Mucosa of gallbladder (tissue), 1 donor: ENCODE results near the gene GNAI1. TPM values are rescaled to one million over a fixed set of nuclear protein-coding genes. Genes with fewer than 3 reads are reported as not detected.
"Not testable (repeated sequence)": the region's sequence is repeated elsewhere in the genome, so short reads cannot be mapped to it uniquely, and the experiment has no call there.

Experiments used
- DNase-seq: peaks from one replicate; pipeline ENCODE4 v3.0.0-alpha.2; 2020; ENCODE audit warnings: low spot score
- total RNA-seq: library from RNA; stranded (reverse); gene quantifications from one replicate; pipeline ENCODE4 v1.2.1, GENCODE V29; 2021
- donor health status: DM: no; HTN: no; CAD: no.

Gene GNAI1
- total RNA-seq, 1 donor from 2014 or later, result 47.5 TPM

DNA sequence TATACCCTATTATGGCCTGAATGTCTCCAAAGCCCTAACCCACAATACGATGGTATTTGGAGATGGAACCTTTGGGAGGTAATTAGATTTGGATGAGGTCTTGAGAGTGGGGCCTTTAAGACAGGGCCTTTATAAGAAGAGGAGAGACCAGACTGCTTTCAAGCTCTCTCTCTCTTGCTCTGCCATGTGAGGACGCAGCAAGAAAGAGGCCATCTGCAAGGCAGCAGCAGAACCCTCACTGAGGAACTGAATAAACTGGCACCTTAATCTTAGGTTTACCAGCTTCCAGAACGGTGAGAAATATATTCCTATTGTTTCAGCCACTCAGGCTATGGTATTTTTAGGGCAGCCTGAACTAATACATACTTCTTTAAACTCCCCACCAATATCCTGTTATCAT lies 2.0 kb upstream of the GNAI1 start:
- DNase-seq, result no peak

DNA sequence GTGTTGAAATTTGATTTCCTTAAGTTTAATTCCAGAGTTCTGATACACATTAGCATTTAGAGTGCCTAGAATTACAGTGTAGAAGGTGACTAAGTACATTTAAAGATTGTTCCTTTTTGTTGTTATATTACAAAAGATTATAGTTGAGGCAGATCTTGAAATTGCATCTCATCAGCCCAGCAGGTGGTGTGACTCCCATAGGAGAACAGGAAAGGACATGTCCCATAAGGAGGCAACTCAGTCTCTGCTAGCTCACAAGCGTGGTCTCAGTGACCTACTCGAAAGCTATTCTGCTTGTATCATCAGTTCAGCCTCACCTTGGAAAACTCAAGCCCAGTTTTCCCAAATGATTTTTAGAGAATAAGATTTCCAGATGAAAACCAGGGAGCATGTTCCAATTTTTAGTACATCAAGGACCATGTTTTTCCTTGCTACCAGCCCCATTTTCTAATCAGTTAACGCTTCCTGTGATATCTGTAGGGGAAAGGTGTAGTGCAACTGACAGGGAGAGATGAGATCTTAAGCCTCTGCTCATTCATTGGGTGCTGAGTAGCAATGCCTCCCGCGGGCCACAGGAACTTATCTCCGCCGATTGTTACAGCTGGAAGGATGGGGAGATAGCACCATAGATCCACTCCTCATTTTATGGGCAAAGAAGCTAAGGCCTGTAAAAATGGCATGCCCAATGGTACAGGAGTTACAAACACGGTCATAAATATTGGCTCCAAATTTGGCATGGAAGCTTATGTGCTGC lies 1.1 kb upstream of the GNAI1 start:
- DNase-seq, result no peak

DNA sequence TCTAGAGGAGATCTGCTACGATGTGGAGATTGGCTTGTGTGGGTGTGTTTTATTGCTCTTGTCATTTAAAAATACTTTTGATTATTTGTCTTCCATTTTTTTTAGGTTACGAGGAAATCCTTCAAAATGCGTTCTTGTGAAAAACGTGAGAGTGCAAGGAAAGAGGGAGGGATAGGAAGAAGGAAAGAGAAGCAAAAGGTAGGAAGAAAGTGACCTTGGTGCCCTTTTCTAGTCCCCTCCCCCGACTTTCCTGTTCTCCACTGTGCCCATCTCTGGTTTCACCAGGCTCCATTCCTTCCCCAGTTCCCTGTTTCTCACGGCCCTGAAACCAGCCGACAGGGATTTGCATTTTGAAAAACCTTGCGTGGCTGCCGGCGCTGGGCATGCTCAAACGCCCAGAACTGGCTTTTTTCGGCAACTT lies 506 bp upstream of the GNAI1 start:
- peak; percentile 64 for DNase-seq

DNA sequence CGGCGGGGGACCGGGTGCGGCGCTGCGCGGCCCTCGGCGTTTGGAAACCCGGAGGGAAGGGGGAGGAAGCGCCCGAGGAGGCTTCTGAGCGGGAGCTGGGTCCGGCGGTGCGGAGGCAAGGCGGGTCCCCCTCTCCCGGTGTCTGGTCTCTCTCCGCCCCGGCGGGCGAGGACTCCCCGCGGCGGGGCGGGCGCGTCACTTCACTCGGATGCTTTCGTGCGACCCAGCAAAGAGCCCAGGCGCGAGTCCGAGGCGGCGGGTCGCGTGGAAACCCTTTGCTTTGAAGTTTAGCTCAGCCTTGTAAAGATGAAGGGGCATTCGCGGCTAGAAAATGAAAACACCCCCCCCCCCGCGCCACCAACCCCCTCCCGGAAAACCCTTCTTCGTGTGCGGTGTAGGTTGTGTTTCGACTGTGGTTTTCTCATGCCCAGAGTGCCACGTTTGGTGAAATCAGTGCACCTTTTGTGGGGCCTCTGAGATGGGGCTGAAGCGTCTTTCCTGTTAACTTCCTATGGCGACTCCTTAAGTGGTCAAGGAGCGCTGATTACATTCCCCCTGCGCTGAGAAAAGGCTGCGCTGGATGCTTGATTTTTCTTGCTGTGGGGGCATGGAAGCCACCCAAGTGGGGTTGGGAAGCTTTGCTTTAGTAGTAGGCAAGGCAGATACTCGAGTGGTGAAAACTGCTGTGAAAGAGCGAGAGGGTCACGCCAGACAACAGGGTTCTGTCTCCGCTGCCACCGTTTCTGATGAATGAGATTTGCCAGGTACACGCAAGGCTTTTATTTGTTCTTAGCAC lies 876 bp downstream of the GNAI1 start:
- DNase-seq, result no peak

DNA sequence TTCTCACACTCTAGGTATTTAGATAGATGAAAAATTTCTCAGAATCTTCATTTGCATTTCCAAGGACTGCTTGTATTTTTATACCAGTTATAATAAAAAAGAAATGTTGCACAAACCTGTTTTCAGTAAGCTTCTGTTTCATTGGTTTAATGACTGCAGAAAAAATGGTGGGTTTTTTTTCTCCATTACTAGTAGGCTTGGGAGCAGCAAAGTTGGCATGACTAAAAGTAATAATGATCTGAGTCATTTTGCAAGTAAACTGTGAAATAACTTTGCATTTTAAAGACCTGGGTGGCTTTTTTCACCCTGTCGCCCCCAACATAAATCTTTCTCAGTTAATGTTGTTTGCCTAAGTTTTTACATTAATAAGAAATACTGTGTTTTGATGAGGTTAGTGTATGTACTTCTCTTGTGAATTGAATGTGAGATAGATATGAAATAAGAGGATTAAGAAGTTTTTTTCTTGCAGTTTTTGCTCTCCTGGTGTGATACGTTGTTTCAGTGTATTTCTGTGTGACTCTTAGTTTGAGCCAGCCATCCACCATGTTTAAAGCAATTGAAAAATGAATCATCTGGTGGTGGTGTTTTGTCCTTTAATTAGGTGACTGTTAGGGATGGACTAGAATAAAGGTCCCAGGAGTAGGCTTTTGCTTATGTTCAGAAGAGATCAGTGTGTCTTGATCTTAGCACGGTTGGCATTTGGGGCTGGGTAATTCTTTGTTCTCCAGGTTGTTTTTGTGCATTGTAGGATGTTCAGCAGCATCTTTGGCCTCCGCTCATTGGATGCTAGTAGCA lies 1.8 kb downstream of the GNAI1 start:
- DNase-seq, result no peak

DNA sequence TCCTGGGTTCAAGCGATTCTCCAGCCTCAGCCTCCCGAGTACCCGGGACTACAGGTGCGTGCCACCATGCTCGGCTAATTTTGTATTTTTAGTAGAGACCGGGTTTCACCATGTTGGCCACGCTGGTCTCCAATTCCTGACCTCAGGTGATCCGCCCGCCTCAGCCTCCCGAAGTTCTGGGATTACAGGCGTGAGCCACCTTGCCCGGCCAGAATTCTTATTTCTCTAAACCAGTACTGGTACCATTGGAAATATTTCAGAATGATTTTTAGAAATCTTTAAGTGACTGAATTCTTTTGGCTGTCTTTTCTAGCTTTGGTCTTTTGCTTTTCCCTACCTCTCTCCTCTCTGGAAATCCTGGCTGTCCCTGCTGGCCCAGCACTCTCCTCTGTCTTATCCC lies 2.8 kb downstream of the GNAI1 start:
- no peak for DNase-seq

DNA sequence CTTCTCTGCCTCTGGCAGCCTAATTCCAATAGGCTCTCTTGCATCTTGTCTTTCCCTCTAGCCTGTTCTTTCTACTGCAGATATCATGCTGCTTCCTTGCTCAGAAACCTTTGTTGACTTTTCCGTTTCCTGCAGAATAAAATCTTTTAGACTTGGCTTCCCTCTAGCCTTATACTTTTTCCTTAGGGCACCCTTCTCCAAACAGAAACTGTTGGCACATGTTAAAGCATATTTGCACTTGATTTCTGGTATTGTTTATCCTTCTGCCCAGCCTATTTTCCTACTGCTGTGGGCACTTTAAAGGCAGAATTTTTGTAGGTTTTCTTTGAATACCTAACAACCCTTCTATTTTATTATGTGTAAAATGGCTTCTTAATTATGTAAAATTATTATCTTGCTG lies 4.6 kb downstream of the GNAI1 start:
- DNase-seq, result no peak

DNA sequence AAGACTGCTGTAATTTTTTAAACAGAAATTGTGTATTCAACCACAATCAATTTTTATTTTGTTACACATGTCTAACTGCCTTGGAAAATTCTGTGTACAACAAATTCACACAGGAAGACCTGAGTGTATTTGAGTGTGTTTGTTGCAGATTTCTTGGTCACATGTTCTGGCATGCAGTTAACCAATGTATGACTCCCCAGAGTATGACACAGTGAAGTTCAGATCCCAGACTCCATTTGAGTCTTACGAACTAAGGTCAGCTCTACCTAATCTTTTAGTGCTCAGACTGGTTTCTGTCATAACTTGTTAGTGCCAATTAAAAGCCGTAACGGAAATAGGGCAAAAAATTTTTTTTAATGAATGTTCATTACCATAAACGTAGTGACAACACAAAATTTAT lies 5.8 kb downstream of the GNAI1 start:
- DNase-seq, result no peak

DNA sequence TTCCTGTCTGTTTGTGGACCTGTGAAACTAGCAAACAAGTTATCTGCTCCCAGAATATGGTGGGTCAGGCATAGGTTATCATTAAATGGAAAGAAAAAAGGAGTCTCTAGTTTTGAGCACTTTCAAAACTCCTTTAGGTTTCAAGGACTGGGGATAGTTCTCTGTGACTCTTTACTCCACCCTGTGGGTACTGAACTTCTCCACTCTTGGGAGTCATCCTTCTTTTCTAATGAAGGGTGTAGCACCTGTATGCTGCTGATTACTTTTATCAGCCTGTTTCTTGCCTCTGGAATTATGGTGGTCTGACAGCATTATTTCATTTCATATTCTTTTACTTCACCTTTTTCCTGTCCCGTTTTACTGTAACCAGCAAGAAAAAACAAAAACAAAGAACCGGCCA lies 6.7 kb downstream of the GNAI1 start:
- no peak for DNase-seq

DNA sequence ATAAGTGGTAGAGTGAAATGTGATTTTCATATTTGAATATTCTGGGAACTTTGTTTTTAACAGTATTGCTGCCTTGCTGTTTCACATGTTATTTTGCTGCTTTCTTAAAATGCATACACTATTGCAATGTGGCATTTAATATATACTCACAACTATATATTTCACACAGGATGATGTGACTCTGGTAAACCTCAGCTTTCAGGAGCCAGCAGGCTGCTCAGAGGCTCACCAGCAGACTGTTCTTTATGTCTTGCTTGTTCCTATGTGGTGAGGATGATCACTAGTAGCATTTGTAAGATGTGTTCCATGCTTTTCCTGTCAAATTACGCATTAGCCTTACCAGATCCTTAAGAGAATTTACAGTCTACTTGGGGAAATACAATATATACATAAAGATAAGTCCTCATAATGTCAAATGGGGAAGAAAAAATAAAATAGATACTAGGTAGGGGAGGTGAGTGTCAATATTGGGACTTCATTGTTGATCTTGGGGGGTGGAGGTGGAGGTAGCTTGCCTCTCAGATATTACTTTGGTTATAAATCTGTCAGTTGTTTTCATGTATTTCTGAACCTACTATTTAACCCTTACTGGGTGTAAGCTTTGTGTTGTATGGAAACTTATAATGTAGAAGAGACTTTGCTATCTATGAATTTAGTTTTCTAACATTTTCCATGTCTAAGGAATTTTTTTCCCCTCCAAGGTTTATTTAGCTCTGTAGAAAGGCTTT lies 8.4 kb downstream of the GNAI1 start:
- no peak for DNase-seq

DNA sequence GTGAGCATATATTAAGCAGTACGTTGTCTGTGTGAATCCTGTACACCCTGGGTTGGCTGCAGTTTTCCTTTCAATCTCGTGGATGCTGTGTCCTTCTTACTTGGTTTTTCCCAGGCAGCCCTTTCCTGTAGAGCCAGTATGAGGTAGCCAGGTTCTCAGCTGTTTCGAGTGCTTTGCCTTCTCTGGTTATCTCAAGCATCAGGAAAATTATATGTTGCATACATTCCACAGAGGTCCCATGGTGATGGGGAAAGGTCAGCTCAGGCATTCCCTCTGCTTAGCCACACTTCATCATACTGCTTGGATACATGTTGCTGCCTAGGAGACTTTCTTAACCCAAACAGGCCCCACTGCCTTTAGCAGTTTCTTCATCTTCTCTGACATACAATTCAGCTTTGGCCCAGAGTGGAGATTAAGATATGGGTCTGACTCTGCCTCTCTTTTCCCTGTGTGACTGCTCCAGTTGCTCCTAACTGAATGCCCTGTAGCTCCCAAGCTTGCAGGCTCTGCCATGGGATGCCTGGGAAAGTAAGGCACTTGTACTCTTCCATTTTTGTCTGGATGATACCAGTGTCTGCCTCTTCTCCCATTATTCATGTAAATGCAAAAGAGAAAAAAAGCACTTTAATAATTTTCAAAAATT lies 11.3 kb downstream of the GNAI1 start:
- no peak for DNase-seq

DNA sequence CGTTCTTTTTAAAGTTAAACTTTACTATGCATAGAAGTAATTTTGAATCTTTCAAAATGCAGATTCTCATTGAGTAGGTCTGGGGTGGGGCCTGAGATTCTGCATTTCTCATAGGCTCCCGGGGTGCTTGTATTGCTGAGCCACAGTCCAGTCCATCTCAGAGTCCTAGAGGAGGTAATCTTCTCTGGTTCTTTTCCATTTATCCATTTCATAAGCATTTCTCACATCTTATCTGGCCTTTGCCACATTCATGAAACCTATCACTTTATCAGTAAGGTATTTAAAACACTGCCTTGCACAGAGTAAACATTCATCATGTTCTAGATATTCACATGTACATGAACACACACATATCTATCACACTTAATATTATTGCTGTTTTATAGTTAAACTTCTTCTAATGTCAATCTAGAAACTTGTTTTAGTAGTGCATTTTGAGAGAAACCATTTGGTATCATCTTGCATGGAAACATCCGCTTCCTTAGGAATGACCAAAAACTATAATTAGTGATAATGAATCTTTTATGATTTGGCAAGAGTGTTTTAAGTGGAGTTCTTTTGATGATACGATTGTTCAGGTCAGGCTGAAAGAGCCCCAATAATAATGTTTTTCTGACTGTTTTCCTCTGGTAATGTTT lies 12.0 kb downstream of the GNAI1 start:
- no peak for DNase-seq

DNA sequence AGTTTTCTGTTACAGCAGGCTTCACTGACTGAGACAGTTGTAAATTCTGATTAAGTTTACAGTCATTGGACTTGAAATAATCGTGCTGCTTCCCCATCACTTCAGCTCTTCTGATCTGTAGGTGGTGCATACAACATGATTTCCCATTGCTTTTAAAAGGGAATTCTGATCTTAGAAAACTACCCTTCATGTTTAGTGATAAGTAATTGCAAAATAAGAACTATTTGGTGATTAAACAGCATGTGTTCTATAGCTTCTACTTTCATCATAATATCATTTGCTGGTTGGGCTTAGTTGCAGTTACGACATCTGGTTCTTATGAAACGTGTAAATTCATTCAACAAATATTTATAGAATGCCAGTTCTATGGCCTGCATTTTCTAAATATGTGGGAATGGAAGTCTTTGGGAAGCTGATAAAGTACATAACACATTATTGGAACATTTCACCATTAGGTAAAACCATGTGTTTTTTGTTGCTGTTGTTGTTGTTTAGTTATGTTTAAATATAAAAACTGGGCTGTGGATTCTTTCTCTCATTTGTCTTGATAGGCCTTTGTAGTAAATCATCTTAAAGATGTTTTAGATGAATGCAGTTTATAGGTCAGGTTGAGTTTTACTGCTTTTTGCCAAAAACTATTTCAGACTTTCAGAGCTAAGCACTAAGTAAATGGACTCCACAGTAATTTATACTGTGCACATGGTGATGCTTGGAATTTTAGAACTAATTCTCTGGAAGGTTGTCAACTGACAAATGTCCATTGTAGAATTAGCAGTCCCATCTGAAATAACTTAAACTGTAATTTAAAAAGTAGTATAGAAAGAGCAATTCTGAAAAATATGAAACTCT lies 13.1 kb downstream of the GNAI1 start:
- no peak for DNase-seq

DNA sequence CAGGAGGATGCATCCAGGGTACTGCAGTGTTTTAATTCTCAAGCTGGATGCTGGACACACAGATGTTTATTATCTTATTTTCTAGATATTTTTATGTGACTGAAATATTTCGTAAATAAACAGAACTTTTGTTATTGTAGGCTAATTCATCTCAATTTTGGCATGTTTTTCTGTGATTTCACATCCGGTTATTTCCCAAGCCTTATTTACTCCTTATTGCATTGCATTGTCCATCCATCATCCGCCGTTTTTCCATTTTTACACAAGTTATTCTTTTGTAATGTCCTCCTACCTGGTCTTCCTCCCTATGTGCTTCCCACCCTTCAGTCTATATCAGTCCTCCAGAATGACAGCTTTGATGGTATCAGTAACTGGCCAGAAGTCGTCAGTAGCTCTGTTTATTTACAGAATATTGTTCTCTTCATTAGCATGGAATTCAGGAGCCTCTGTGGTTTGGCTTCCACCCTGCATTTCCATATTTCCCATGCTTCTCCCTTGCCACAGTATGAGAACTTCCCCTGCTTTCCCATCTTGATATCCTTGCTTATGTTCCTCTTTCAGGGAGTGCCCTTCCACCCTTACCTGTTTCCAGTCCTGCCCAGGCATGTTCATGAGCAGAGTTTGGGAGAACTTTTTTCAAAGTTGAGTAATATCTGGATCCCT lies 16.1 kb downstream of the GNAI1 start:
- no peak for DNase-seq

DNA sequence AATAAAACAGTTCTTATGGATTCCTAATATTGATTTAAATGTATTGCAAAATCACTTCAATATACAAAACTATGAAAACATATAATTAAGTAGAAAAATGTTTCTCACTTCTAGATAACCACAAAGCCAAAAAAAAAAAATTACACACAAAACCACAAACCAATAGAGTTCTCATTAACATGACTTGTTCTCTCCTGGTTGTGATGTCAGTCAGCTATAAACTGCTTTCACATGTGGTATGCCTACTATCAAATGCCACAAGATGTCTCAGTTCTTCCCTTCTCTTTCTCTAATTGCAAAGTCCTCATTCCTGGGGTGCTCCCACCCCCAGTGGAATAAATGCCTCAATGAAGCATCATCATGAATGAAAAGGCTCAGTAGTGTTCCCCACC lies 16.6 kb downstream of the GNAI1 start:
- no peak for DNase-seq

DNA sequence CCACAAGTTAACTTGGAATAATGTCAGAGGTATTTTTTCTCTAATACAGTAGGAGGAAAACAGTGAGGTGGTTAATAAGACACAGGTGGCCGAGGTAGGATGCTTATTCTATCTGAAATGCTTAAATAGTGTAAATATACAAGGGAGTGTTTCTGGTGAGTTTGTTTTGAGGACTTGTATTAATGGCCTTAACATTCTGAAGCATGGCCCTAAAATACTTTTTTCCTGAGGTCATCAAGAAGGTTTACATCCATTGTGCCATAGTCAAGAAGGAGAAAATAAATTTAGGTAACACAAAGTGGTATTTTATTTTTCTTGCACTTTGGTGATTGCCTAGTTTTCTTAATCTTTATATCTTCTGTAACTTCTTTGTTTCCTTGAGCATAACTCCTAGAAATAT lies 18.8 kb downstream of the GNAI1 start:
- no peak for DNase-seq

DNA sequence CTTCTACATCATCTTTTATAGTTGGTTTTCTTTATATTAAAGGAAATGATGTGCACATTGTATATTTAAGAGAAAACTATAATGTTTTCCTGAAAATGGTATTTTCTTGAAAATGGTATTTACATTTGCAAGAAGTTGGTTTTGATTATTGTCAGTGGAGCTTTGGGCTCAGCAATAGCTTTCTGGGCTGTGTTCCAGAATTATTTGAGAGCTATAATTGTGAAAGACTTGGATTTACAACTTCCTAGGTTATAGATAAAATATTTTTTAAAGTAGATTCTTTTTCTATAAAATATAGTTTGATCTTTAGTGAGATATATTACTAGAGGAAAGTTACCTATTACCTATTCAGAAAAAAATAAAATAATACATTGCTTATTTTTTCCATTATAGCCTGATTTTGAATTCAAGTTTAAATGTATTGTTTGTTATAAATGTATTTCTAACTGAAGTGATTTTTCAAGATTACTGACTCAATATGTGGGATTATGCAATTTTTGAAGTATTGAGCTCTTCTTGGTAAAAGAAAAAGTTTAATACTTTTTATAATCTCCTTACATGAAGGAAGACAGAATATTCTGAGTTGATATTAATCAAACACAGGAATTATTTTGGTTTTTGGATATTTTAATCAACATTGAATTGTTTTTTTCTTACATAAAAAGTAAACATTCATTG lies 20.2 kb downstream of the GNAI1 start:
- DNase-seq, result no peak

DNA sequence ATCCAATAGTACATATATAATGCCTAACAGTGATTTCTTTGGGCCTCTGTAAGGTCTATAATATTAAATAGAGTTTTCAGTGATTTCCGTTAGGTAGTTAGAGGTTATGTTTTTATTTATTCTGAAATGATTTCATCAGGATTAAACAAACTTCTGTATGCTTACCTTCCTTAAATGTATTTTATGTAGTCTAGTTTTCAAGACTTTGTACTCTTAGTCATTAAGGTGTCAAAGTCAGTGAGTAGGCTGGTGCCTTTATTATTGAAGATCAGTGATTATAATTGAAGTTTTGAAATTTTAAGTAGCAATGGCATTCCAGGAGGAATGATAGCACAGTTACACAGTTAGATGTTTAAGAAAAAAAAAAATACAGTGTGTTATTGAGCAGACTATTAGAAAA lies 20.7 kb downstream of the GNAI1 start:
- no peak for DNase-seq

DNA sequence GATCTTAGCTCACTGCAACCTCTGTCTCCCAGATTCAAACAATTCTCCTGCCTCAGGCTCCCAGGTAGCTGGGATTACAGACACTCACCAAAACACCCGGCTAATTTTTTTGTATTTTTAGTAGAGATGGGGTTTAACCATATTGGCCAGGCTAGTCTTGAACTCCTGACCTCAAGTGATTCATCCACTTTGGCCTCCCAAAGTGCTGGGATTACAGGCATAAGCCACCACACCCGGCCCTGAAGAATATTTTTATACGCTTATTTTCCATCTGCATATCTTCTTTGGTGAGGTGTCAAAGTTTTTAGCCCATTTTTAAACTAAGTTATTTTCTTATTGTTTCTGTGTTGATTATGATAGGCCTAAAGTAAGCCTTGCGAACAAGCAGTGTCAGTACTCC lies 23.1 kb downstream of the GNAI1 start:
- DNase-seq, result not testable (repeated sequence)
